Measurements from ENCODE around the gene HRC.
"Not testable (repeated sequence)": the region's sequence is repeated elsewhere in the genome, so short reads cannot be mapped to it uniquely, and the experiment has no call there.

The HRC gene

GRCh38 chr19:49157445-49158224, 2.4 kb upstream of the HRC start, which contains the start of gene TRPM4:
TRPM4 (plus strand) TSS chr19:49157792; CDS start chr19:49157867, 75 bp downstream.
- DNase-seq: peak; percentile 78 to 79

GRCh38 chr19:49155820-49156346, 687 bp upstream of the HRC start:
- DNase-seq: no peak

- no peak for DNase-seq
Measured at GRCh38 chr19:49154279-49154678, 917 bp downstream of the HRC start.

- DNase-seq: no peak
Measured at GRCh38 chr19:49153167-49153809, 1.9 kb downstream of the HRC start.

GRCh38 chr19:49152119-49152550, 3.1 kb downstream of the HRC start:
- DNase-seq: no peak

- peak; percentile 54 to 55 for DNase-seq
Measured at GRCh38 chr19:49151267-49152118, 3.7 kb downstream of the HRC start.

- no peak for DNase-seq
Measured at GRCh38 chr19:49150944-49151243, 4.3 kb downstream of the HRC start.

- DNase-seq: peak; percentile 54 to 68
Measured at GRCh38 chr19:49150106-49150943, 4.9 kb downstream of the HRC start.

GRCh38 chr19:49149652-49150105, 5.5 kb downstream of the HRC start:
- peak in 1 of 2 experiments; percentile 35 for DNase-seq

GRCh38 chr19:49148784-49149651, 6.2 kb downstream of the HRC start:
- peak; percentile 87 to 91 for DNase-seq

GRCh38 chr19:49148044-49148682, 7.0 kb downstream of the HRC start:
- DNase-seq: no peak

GRCh38 chr19:49146408-49146770, 8.8 kb downstream of the HRC start:
- not testable (repeated sequence) for DNase-seq

GRCh38 chr19:49145573-49146407, 9.4 kb downstream of the HRC start:
- peak; percentile 90 for DNase-seq

GRCh38 chr19:49142866-49143335, 12.3 kb downstream of the HRC start:
- peak; percentile 77 to 82 for DNase-seq

- no peak for DNase-seq
Measured at GRCh38 chr19:49141352-49141751, 13.8 kb downstream of the HRC start.

GRCh38 chr19:49140951-49141350, 14.2 kb downstream of the HRC start:
- no peak for DNase-seq

- no peak for DNase-seq
Measured at GRCh38 chr19:49136771-49137171, 18.4 kb downstream of the HRC start.

- DNase-seq: no peak
Measured at GRCh38 chr19:49135686-49136085, 19.5 kb downstream of the HRC start.

- peak; percentile 66 to 71 for DNase-seq
Measured at GRCh38 chr19:49133621-49134454, 21.4 kb downstream of the HRC start.

All from activated CD4-positive, alpha-beta T cell treated with anti-CD3 and anti-CD28 coated beads, Interleukin-2, amount 50 U/mL, for 48 hours (primary cell).